Activated CD4-positive, alpha-beta T cell treated with anti-CD3 and anti-CD28 coated beads for 1 hour (primary cell): ENCODE measurements around the gene PRKN.
"Not testable (repeated sequence)": the region's sequence is repeated elsewhere in the genome, so short reads cannot be mapped to it uniquely, and the experiment has no call there.

ENCODE experiments used
- DNase-seq: peaks from one replicate; pipeline ENCODE4 v3.0.0-alpha.2; 2020

PRKN gene

GRCh38 chr6:162710419-162710818 is 17.1 kb downstream of the PRKN start:
- DNase-seq = no peak

DNA sequence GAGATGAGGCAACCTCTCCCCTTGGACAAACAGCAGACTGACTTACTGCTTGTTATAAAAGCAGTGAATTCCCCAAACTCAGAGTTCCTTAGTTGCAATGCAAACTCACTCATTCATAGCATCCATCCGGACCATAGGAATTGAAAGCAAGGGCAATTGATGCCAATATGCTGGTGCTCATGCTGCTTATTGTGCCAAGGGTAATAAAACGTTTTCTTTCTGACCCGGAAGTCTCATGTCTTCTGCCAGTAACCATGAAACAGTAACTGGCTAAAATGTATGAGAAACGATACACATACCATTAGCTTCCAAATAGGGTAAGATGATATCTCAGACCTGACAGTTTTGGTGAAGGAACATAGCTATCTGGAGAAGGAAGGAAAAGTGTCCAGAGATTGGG is 18.1 kb downstream of the PRKN start:
- no peak for DNase-seq

- DNase-seq = no peak
Observed at GRCh38 chr6:162708971-162709370, 18.6 kb downstream of the PRKN start.

GRCh38 chr6:162706232-162706631 is 21.3 kb downstream of the PRKN start:
- DNase-seq = no peak

DNA sequence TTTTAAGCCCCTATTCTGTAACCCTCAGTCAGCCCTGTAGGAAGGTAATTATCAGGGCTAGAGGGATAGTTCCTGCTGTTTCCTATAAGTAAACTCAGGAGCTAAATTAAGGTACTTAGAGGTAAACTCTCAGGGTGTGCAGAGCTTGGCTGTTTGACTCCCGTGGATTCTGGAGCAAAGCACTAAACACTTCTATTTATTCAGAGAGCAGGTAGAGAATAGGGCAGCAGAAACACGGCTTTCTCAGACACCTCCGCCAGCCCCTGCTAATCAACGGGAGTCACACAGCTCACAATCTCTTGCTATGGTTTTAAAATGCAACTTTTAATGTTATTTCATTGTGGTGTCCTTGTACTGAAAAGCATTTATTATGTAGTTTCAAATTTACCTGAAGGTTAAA is 21.8 kb downstream of the PRKN start:
- no peak for DNase-seq

GRCh38 chr6:162704001-162704400 is 23.6 kb downstream of the PRKN start:
- DNase-seq = no peak

GRCh38 chr6:162702446-162702845 is 25.1 kb downstream of the PRKN start:
- no peak for DNase-seq

DNA sequence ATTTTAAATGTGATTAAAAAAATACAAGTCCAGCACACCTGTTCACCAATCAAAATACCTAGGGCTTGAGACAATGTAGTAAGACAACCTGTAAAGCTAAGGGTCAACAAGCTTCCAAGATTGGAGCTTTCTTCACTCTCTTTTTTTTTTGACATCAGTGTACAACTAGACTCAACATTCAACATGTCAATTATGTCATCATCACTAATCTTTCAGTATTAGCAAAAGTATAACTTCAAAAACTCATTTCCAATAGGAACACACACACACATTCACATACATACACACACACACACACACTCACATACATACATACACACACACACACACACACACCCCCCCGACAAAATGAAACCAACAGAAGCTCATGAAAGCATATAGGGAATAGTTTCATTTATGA is 26.0 kb downstream of the PRKN start:
- DNase-seq = no peak

- no peak for DNase-seq
Observed at GRCh38 chr6:162700966-162701365, 26.6 kb downstream of the PRKN start.

- no peak for DNase-seq
Observed at GRCh38 chr6:162699961-162700360, 27.6 kb downstream of the PRKN start.

DNA sequence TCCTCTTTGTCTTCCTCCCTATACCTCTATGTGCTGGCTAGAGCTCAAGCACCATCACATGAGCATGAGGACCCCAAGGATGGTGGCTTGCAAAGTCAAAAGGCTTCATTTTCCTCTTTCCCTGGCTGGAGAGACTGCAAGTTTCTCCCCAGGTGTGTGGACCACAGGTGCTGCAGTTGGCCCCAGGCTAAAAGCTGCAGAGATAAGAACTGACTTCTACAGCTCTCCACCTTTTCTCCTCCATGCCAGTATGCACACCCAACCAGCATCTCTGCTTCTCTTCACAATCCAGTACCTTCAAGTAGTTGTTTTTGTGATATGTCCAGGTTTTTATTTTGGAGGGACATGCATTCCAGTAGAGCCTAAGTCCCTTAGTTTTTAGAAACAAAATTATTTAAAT is 29.1 kb downstream of the PRKN start:
- no peak for DNase-seq

GRCh38 chr6:162697872-162698403 is 29.6 kb downstream of the PRKN start:
- DNase-seq = no peak

GRCh38 chr6:162690158-162690557 is 37.4 kb downstream of the PRKN start:
- DNase-seq = no peak

DNA sequence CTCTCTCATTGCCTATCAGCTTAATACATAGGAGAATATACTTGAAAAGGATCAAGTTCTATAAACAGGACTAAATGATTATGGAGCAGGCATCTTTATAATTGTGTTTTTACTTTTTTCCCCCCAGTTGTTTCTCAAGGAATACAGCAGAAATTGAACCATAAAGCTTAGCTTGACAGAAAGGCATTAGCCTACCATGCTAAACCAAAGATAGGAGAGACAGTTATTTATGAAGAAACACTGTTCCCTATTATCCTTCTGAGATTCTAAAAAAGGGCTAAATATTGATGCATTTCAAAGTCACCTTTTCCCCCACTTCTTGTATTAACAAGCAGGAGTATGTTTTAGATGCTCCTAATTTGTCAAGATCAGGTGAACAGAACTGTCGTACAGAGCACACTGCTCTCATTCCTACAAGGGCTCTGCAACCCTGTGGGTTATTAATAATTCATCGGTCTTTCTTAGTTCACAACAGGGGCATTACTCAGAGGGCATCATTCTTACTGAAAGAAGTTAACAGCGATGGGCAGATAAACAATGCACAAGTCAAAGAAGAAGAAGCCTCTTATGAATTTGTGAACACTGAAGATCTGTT is 38.7 kb downstream of the PRKN start:
- DNase-seq = no peak

DNA sequence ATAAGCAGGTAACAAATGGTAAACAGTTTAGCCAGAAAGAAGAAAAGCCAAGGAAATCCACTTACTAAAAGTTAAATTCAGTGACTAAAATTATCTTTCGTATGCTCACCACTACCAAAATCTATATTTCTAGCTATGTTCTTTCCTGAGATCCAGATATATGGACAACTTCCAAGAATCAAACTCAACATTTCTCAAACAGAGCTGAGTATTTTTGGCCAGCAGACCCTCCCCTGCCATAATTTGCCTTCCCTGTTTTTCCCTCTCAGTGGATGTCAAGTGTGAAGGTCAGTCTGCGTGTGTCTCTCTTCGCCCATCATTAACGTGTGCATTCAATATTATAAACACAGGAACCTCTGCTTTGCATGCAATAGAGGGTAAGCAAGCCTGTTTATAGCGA is 42.0 kb downstream of the PRKN start:
- DNase-seq = no peak

- DNase-seq = no peak
Observed at GRCh38 chr6:162684961-162685360, 42.6 kb downstream of the PRKN start.

DNA sequence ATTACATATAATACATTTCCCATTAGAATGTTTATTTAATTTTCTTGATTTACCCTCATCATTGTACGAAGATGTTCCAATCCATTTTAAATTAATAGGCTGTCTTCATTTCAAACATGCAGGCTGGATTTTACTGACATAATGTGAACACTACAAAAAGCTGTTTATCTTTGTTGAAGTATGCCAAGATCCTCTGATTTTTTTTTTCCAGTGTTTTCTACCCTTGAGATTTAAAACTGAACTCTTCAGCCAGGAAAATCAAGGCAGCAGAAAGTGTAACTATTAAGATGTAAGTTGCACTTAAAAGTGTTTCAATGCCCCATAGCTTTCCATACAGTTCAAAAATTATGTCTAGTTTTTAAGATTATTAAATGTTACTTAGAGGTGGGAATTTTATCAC is 43.5 kb downstream of the PRKN start:
- no peak for DNase-seq

GRCh38 chr6:162683135-162683534 is 44.4 kb downstream of the PRKN start:
- no peak for DNase-seq

GRCh38 chr6:162681447-162681846 is 46.1 kb downstream of the PRKN start:
- DNase-seq = no peak

GRCh38 chr6:162680871-162681270 is 46.7 kb downstream of the PRKN start:
- DNase-seq = no peak

DNA sequence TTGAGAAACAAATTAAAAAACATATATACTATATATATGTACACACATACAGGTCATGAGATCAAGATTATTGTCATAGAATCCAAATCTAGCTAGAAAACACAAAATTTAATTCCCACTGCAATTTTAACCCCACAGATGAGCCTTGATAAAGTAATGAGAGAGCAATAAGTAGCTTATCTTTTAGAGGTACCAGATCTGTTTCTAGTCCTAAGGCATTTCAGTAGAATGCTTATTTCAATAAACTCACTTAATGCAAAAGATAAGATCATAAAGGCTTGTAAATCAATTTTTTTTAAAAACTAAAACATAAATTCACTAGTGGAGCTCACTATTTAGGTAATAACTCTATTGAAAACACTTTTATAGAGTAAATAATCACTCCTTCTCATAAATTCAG is 47.2 kb downstream of the PRKN start:
- no peak for DNase-seq

- no peak for DNase-seq
Observed at GRCh38 chr6:162679681-162680080, 47.9 kb downstream of the PRKN start.

DNA sequence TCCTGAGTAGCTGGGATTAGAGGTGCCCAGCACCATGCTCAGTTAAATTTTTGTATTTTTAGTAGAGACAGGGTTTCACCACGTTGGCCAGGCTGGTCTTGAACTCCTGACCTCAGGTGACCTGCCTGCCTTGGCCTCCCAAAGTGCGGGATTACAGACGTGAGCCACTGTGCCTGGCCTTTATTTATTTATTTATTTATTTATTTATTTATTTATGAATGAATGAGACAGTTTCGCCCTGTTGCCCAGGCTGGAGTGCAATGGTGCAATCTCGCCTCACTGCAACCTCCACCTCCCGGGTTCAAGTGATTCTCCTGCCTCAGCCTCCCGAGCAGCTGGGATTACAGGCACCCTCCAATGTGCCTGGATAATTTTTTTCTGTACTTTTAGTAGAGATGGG is 48.7 kb downstream of the PRKN start:
- DNase-seq = not testable (repeated sequence)

DNA sequence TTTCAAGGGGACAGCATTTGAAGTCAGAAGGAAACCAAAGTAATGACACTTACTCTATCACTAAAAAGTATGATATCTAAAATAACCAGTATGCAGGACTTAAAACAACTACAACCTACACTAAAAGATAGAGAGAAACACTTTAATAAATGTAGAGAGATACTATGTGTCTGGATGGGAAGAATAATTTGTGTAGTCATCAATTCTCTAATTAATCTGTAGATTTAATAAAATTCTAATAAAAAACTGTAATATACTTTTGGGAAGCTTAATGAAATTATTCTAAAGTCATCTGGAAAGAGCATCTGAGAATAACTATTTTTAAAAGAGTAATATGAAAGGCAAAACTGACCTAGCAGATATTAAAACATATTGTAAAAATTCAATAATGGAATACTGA is 52.1 kb downstream of the PRKN start:
- DNase-seq = no peak

GRCh38 chr6:162674452-162674851 is 53.1 kb downstream of the PRKN start:
- no peak for DNase-seq
